Thyroid gland (tissue), 4 donors: ENCODE results near the gene MAEA.

Experiments
- CTCF ChIP-seq, 6 experiments: fragments of 200-600 bp in 3 of 6; fragments of 450-650 bp in 3 of 6; sonication (generic) in 3 of 6; IDR thresholded peaks; one replicate each; pipeline ENCODE4 v1.5.1; 2016 to 2019; ENCODE audit warnings: antibody characterized with exemption in 6 of 6, mild to moderate bottlenecking in 2 of 6, inconsistent platforms in 1 of 6, moderate library complexity in 1 of 6
- POLR2A ChIP-seq, 2 donors: fragments of 450-650 bp; IDR thresholded peaks; one replicate each; pipeline ENCODE4 v1.6.1; 2017; ENCODE audit warnings: antibody characterized with exemption in 2 of 2, mild to moderate bottlenecking in 2 of 2, moderate library complexity in 1 of 2

GRCh38 chr4:1315836-1316536, 26.3 kb downstream of the MAEA start:
- TF ChIP-seq POLR2A (IDR thresholded peaks at IDR 0.05) (no peak), CTCF (IDR thresholded peaks at IDR 0.05) (no peak)
